Mesodermal cell (in vitro differentiated cells): Measurements from ENCODE around the gene CFAP92.

Source experiments
- H3K27ac ChIP-seq: 2 replicates; pipeline ENCODE4 v1.7.0; 2013; ENCODE audit warnings: mild to moderate bottlenecking, low read depth, low read length, moderate library complexity; ENCODE audit not compliant: severe bottlenecking
- H3K36me3 ChIP-seq: 2 replicates; pipeline ENCODE4 v1.7.1; 2013; ENCODE audit warnings: mild to moderate bottlenecking, low read length, moderate library complexity; ENCODE audit not compliant: control insufficient read depth, insufficient read depth
- H3K4me1 ChIP-seq: one replicate; pipeline ENCODE4 v1.7.1; 2013; ENCODE audit warnings: mild to moderate bottlenecking, low read length; ENCODE audit not compliant: insufficient read depth, control insufficient read depth, poor library complexity, severe bottlenecking
- H3K4me3 ChIP-seq: 2 replicates; pipeline ENCODE4 v1.7.0; 2013; ENCODE audit warnings: low read length, control low read depth, mild to moderate bottlenecking; ENCODE audit not compliant: insufficient read depth, poor library complexity, severe bottlenecking; ENCODE audit errors: extremely low read depth
- H3K9me3 ChIP-seq: 2 replicates; pipeline ENCODE4 v1.7.1; 2013; ENCODE audit warnings: mild to moderate bottlenecking, low read length, moderate library complexity; ENCODE audit not compliant: control insufficient read depth
- WGBS, 2 experiments: methylation state at CpG; one replicate each; pipeline ENCODE4 v1.1.5; 2013; ENCODE audit warnings: missing lambda C conversion rate in 2 of 2; ENCODE audit not compliant: insufficient coverage in 2 of 2; 5-methylcytosine and 5-hydroxymethylcytosine counted together

CFAP92 gene

DNA sequence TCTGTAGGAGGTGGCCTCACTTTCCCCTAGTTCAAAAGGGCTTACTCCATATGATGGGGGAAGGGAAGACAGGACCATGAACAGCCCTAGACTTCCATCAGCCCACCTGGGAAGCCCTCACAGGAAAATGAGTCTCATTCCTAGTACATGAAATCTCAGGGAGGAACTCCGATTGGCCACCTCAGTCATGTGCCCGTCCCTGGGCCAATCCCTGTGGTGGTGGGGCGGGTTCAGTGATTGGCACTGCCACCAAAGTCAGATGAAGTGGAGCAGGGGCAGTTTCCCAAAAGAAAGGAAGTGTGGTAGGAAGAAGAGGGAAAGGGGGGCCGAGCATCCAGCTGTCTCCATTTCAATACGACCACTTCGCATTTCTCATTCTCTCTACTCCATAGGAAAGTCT, 40.8 kb upstream of the CFAP92 start:
- Histone ChIP-seq H3K4me1 (peaks cover 2% of the 10 kb centered on the region), H3K27ac (no peak overlapping the region), H3K9me3 (peaks cover 7% of the 10 kb centered on the region), H3K4me3 (no peak overlapping the region), H3K36me3 (no peaks in the 10 kb centered on the region)
- WGBS, 2 experiments, result no CpG with 5 or more reads among the region's 6 CpGs

DNA sequence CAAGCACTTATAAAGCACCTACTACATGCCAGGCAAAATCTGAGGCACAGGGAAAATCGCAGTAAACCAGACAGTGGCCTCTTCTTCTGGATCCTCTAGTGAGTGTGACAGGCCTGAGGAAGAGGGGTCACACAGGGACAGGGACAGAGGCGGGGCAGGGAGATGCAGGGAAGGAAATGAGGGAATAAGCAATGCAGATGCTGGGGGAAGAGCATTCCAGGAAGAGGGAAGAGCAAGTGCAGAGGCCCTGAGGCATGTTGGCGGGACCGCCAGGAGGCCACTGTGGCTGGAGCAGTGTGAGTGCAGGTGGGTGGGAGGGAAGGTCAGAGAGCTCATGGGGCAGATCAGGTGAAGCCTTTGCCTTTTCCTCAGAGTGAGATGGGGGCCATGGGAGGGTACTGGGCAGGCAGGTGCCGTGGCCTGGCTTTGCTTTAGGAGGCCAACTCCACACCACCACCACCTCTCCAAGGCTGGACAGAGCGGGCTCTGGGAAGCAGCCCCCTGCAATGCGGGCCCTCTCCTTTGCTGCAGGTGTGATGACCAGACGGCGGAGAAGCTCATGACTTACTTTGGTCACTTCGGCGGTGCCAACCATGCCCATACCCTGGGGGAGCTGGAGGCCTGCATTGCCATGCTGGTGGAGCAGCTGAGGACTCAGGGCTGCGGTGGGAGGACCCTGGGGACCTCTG, 39.9 kb upstream of the CFAP92 start:
- 92 to 93% methylated on average over 8 to 12 of the region's 12 CpGs for WGBS, 2 experiments
- Histone ChIP-seq H3K9me3 (peaks cover 7% of the 10 kb centered on the region), H3K4me1 (peaks cover 2% of the 10 kb centered on the region), H3K4me3 (no peak overlapping the region), H3K36me3 (no peaks in the 10 kb centered on the region), H3K27ac (no peak overlapping the region)

DNA sequence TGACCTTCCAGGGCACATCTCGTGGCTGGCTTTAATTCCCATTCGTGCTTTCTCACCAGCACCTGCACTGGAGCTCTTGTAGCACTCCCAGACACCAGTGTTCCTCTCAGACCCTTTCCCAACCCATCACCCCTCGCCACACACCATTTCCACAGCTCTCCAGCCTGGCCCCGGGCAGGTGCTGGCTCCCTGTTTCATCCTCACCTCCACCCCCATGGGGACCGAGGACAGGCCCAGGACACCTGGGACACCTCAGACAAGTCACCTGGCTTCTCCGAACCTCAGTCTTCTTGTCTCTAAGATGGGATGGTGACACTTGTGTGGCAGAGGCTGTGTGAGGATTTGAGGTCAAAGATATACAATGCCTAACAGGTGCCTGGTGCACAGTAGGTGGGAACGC, 39.3 kb upstream of the CFAP92 start:
- Histone ChIP-seq H3K9me3 (peaks cover 7% of the 10 kb centered on the region), H3K4me1 (peaks cover 2% of the 10 kb centered on the region), H3K4me3 (no peak overlapping the region), H3K36me3 (no peaks in the 10 kb centered on the region), H3K27ac (no peak overlapping the region)
- WGBS, 2 experiments, result 86 to 95% methylated on average over 4 to 7 of the region's 7 CpGs

DNA sequence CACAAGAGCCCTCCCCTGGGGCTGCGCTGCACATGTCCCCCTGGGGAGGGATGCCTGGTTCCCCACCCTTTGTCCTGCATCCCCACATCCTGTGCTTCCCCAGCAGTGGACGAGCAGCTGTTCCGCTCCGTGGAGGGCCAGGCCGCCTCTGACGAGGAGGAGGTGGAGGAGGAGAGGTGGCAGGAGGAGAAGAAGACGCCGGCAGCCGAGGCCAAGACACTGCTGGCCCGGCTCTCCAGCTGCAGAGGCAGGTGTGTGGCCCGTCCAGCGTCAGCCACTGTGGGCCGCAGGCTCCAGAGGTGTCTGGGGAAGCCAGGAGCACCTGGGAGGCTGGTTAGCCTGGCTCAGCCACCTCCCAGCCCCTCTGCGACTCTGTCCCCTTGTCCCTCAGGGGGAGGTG, 38.8 kb upstream of the CFAP92 start:
- H3K4me3 ChIP-seq, result no peak overlapping the region
- H3K4me1 ChIP-seq, result peaks cover 2% of the 10 kb centered on the region
- no peak overlapping the region for H3K27ac ChIP-seq
- no peaks in the 10 kb centered on the region for H3K36me3 ChIP-seq
- peaks cover 7% of the 10 kb centered on the region for H3K9me3 ChIP-seq
- 92 to 100% methylated on average over 4 to 13 of the region's 14 CpGs for WGBS, 2 experiments

DNA sequence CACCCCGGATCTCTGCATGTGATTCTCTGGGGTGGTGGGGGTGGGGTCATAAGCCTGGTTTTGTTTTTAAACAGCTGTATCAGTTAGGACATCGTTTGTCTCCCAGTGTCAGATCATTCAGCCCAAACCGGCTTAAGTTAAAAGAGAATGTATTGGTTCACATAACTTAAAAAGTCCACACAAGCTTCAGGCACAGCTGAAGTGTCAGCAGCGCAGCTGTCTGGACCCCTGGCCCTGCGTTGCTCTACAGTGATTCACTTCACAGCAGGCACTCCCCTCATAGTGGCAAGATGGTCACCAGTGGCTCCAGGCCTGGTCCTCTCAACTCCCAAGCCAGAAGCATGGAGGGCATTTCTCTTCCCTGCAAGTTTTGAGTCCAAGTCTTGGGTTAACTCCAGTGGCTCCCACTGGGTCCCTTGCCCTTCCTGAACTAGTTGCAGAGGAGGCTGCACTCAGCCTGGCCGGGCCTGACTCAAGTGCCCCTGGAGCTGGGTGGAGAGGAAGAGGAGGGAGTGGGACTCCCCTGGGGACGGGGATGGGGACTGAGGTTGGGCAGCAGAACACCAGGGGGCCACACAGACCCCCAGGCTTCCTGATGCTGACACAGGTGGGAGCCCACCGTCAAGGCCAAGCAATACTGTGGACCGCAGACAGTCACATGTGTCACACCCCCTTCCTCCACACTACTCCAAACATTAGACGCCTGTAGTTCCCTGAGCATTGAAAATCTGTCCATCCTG, 37.8 kb upstream of the CFAP92 start:
- peaks cover 2% of the 10 kb centered on the region for H3K4me1 ChIP-seq
- no peak overlapping the region for H3K4me3 ChIP-seq
- H3K9me3 ChIP-seq, result peaks cover 7% of the 10 kb centered on the region
- 77 to 93% methylated on average over 7 to 8 of the region's 10 CpGs for WGBS, 2 experiments
- H3K27ac ChIP-seq, result no peak overlapping the region
- H3K36me3 ChIP-seq, result no peaks in the 10 kb centered on the region

DNA sequence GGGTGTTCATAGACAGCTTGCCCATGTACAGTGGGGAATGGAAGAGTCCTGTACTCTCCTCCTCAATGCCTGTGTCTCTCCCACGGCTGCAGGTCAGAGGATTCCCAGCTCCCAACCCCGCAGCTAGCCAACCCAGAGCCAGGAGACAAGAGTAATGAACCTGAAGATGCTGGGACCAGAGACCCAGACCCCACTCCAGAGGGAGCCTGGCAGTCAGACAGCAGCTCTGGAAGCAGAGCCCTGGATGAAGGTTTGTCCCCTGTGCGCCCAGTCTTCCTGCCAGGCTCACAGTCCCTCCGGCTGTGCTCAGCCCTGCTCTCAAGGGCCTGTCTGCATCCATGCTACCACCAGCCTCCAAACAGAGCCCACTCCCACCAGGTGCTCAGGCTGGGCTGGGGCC, 36.7 kb upstream of the CFAP92 start:
- WGBS, 2 experiments, result 93% methylated on average over 4 of the region's 4 CpGs
- Histone ChIP-seq H3K27ac (no peak overlapping the region), H3K9me3 (peaks cover 7% of the 10 kb centered on the region), H3K36me3 (no peaks in the 10 kb centered on the region), H3K4me1 (peaks cover 4% of the 10 kb centered on the region), H3K4me3 (no peak overlapping the region)

DNA sequence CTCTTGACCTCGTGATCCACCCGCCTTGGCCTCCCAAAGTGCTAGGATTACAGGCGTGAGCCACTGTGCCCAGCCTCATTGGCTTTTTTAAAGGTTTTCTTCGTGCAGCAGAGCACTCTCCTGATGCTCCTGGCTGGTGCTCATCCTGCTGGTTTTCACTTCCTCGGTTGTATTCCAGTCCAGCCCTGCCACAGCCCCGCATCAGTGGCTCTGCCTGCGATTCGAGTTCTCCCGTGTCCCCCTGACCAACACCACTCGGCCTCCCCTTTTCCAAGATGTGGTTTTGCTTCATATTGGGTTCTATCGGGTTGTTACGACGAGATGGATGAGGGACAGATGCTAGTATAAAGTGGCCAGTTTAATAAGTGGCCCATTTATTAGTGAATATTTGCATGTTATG, 35.0 kb upstream of the CFAP92 start:
- H3K27ac ChIP-seq, result no peak overlapping the region
- peaks cover 4% of the 10 kb centered on the region for H3K4me1 ChIP-seq
- H3K9me3 ChIP-seq, result peaks cover 7% of the 10 kb centered on the region
- no peak overlapping the region for H3K4me3 ChIP-seq
- 84 to 85% methylated on average over 6 to 9 of the region's 13 CpGs for WGBS, 2 experiments
- no peaks in the 10 kb centered on the region for H3K36me3 ChIP-seq

DNA sequence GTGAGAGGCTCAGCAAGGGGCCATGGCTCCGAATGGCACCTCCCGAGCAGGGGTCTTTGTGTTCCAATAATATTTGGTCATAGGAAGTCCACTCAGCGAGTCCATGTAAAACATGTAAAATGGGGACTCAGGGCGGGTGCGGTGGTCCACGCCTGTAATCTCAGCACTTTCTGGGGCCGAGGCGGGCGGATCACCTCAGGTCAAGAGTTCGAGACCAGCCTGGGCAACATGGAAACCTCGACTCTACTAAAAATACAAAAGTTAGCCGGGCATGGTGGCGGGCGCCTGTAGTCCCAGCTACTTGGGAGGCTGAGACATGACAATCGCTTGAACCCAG, 33.6 kb upstream of the CFAP92 start:
- WGBS, 2 experiments, result 87 to 91% methylated on average over 13 to 14 of the region's 15 CpGs
- peaks cover 7% of the 10 kb centered on the region for H3K9me3 ChIP-seq
- H3K36me3 ChIP-seq, result no peaks in the 10 kb centered on the region
- H3K4me1 ChIP-seq, result peaks cover 4% of the 10 kb centered on the region
- no peak overlapping the region for H3K27ac ChIP-seq
- H3K4me3 ChIP-seq, result no peak overlapping the region

DNA sequence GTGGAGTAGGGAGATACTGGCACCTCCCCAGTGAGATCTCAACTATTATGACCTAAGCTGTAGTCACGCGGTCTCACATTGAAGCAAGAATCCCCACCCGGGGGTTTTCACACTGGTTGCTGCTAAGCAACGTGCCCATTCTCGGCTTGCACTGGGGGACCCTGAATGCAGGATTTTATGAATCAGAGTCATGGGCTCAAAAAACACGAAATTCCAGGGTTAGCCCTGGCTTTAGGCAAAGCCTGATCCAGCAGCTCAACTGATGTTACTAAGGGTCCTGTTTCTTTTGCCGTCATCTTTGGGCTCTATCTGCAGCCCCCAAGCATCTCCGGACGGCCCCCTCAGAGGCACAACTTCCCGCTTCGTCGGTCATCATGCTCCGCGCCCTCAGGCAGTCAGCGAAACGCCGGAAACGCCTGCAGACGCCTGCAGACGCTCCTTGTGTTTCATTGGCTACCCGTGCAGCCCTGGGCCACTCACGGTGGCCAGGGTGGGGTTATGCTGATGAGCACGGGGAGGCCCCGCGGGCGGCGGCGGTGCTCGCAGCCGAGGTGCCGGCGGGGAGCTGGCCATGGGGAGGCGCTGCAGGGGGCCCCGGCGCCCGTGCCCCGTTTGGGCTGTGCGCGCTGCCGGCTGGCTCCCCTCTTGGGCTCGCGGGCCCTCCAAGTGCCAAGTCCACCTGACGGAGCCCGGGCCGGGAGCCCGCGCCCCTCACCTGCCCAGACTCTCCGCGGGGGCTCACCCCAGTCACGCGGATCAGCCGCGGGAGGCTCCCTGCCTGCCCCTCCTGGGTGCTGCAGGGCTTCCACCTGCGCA, 33.1 kb upstream of the CFAP92 start:
- Histone ChIP-seq H3K4me1 (peaks cover 4% of the 10 kb centered on the region), H3K9me3 (peaks cover 7% of the 10 kb centered on the region), H3K27ac (no peak overlapping the region), H3K36me3 (no peaks in the 10 kb centered on the region), H3K4me3 (peak overlapping the region; percentile 18)
- 17 to 18% methylated on average over 44 to 46 of the region's 54 CpGs for WGBS, 2 experiments

DNA sequence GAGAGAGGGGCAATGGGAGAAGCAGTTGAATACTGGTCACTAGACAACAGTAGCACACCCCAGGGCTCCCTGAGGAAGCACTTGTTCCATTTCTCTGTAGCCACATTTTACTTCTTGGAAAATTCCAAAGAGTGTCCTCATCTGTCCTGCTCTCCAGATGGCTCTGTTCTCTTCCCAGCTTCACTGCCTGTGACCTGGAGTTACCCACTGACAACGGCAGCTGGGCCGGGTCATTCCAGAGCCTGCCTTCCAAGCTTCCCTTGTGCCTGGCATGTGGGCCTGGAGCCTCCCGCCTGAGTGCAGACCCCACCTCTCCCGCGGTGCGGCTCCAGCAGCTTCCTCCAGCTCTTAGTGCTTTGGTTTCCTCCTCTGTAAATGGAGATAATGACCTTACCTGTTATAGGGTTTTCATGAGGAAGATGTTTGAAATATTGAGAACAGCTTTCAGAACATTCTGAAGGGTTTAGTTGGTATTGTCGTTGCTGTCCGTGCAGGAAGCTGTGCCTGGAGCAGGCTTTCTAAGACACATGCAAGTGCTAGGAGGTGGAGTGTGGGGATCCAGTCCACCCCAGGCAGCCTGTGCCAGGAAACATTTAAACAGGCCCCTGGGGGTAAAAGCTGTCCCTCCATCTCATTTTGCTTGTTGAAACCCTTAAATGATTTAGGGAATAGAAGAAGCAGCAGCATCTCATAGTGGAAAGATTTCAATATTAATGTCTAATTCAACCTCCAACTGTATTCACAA, 32.0 kb upstream of the CFAP92 start:
- 90 to 92% methylated on average over 8 of the region's 8 CpGs for WGBS, 2 experiments
- H3K27ac ChIP-seq, result no peak overlapping the region

More for the DNA sequence above, 32.0 kb upstream of the CFAP92 start:
- Histone ChIP-seq H3K9me3 (peaks cover 7% of the 10 kb centered on the region), H3K36me3 (no peaks in the 10 kb centered on the region), H3K4me3 (no peak overlapping the region), H3K4me1 (peaks cover 2% of the 10 kb centered on the region)
